SKM-1 (cell line): ENCODE data around the gene TMEM269.

ENCODE experiments used
- DNase-seq: peaks from one replicate; lab custom pipeline; 2025; ENCODE audit not compliant: unreplicated experiment; lab: John Stamatoyannopoulos, UW

TMEM269 gene, protein sequence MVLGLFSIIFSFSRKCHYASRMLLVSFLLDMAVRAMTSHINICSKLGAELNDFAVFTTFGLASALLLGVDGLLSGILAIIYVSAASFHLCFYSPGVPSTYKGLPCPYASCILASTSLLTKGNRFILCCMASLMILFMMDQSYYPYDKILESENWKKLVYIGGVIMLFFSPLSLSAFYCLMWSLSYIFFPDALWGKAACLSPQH

DNA sequence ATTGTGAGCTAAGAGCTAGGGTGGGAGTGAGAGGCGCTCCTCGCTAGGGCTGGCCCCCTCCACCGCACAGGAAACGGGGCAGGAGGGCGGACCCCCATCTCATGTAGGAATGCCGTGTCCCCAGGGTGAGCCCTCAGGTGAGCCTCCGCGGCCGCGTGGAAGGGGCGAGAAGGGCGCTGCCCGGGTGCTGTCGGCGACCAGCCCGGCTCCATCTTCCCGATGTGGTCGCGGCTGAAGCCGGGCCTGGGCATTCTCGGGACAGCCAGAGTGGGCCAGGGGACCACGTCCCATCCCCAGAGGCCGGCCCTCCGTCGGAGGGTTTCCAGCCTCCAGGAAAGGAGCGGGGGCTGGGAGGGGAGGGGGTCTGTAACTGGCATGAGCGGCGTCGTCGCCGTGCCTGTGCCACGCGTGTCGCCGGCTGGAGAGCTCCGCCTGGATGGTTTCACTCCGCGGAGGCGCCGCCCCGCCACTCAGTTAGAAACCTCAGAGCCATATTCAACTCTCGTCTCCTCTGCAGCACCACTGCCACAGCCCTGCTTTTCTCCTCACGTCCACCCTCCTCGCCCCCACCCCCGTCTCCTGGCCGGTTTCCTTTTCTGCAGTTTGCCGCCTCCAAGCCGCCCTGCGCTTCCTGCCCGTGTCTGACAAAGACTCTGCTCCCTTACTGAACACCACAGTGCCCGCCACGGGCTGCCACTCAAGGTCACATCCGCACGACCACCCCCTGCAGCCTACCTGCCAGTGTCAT, at the start of gene TMEM269:
Gene TMEM269 (plus strand): TSS at position 46 of the 748 bp plus-strand sequence. CDS start 4,903 bp downstream, outside the sequence.
- DNase-seq = no peak

DNA sequence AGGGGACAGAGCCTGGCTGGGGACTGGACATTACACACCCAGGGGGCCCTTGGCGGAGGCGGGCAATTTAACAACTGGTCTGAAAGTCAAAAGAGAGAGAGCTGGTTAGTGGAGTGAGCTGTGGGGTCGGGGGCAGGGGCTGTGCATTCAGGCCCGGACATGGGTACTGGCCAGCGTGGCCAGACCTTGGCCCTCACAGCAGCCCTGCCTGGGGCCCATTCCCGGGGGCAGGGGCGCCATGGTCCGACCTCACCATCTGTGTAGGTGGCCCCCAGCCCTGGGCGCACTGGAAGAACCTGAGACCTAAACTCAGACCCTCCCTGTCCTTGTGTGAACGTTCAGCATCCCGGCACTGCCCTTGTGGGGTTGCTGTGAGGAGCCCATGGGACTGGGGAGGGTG, 49.7 kb upstream of the TMEM269 start:
- no peak for DNase-seq

DNA sequence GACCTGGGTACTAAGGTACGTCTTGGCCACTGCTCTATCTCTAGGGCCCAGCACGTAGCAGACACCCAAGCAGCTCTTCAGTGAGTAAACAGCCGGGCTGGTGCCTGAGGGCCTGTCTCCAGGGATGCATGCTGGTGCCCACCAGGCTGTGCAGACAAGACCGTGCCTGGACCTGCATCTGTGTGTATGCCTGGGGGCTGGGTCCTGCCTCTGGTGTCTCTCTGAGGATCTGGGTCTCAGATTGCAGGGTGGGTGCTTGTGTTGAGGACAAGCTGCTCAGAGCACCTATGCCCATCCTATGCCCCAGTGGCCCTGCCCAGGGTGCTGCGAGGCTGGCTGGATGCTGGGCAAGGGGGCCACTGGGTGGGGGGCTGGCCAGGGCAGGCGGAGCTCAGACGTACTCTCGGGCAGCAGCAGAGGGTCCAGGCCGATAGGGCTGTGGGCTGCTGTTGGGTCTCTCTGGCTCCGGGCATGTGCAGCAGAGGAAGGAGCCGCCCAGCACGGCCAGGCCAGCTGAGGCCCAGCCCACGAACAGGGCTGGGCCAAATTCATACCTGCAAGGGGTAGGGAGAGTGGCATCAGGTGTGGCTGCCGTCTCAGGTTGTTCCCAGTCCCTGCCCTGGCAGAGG, 49.2 kb upstream of the TMEM269 start:
- DNase-seq = no peak

DNA sequence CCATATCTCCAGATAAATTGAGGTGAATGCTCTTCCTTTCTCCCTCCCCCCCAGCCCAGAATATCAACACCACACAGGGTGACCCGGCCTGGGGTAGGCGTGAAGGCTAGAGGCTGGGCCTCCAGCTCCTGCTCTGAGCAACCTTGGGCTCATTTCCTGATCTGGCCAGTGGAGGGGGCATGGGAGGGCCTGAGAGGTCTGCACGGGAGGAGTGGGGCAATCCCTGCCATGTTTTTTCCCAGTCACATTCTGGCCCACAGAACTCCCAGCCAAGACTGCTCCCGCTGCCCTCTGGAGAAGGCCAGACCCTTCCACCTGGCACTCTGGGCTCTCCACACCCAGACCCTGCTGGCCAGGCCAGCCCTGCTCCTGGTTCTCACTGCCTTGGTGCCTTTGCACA, 48.6 kb upstream of the TMEM269 start:
- no peak for DNase-seq

DNA sequence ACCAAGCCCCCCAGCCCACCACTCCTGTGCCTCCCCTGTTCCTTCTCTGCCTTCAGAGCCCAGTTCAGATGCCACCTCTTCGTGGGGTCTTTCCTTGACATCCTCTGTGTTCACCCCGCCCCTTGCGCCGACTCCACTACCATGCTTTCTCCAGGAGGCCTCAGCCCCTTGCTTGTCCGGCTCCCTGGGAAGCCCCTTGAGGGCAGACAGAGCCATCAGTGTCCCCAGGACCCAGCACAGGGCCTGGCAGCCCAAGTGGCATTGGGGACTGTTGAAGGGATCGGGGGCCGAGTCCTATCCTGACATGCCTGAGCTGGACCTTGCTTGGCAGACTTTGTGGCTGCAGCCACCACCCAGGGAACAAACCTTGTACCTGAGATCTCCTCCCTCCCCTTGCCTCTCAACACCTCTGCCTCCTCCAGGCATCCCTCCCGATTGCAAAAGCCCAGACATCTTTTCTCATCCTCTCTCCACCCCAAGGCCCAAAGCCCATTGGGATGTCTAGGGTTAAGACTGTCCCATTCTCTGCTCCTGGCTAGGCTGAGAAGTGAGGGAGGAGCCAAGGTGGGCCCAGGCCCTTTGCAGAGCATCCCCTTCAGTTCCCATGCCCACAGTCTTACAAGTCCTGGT, 48.1 kb upstream of the TMEM269 start:
- DNase-seq = no peak

DNA sequence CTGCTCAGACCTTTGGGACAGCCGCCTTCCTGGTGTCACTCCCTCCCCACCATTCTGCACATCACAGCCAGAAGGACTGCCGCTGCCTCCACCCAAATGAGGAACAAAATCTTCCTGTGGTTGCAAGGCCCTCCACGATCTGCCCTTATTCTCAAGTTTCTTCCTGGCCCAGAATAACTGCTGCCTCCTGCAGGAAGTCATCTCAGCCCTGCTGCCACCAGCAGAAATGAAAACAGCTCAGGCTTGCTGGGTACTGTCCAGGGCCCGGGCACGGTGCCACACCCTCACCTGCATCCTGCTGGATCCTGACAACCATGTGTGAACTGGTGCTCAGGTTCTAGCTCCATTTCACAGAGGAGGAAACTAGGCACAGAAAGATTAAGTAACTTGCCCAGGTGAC, 47.5 kb upstream of the TMEM269 start:
- DNase-seq = peak; percentile 80

DNA sequence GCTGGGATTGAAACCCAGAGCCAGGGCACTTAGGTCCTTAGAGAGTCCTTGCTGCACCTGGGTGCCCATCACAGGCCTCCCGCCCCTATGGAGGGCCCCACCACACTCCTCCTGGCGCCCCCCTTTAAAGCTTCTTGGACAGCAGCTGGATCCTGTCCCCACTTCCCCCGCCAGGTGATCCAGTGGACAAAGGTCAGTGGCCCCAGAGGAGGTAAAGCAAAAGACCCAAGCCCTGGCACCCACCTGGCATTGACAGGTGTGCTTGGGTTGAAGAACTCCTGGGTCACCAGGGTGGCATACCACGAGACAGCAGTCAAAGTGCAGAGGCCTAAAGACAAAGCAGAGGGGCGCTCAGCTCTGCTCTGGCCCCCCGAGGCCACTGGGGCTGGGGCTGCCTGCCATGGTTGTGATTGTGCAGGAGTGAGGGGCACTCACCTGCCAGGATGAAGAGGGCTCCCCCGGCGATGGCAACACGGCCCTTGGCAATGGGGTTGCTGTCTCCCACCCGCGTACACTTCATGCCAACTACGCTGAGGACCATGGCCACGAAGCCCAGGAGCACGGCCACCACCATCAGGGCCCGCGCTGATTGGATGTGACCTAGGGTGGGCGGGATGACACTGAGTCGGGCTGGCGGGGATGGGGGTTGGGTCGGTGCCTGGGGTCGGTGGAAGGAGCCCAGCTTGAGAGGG, 46.7 kb upstream of the TMEM269 start:
- DNase-seq = no peak

DNA sequence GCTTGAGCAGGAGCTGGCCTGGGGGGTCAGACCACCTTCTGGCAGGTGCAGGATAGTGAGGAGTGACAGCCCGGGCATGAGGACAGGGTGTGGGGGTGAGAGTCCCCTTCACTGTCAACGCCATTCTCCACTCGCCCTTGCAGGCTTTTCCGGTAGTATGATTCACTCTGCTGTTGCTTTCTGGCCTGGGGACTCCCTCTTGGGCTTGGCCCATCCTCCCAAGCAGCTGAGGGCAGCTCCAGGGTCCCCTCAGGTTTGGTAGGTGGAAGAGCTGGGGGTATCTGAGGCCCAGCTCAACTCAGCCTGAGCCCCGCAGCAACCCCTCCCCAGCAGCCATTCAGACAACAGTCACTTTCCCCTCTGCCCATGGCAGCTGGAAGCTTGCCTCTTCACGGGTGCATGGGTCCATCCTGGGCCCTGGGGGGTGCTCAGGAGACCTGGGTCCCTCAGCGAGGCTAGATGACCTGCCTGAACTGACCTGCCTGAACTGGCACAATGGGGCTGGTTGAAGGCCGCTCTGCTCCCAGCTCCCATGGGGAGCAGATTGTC, 46.0 kb upstream of the TMEM269 start:
- no peak for DNase-seq

DNA sequence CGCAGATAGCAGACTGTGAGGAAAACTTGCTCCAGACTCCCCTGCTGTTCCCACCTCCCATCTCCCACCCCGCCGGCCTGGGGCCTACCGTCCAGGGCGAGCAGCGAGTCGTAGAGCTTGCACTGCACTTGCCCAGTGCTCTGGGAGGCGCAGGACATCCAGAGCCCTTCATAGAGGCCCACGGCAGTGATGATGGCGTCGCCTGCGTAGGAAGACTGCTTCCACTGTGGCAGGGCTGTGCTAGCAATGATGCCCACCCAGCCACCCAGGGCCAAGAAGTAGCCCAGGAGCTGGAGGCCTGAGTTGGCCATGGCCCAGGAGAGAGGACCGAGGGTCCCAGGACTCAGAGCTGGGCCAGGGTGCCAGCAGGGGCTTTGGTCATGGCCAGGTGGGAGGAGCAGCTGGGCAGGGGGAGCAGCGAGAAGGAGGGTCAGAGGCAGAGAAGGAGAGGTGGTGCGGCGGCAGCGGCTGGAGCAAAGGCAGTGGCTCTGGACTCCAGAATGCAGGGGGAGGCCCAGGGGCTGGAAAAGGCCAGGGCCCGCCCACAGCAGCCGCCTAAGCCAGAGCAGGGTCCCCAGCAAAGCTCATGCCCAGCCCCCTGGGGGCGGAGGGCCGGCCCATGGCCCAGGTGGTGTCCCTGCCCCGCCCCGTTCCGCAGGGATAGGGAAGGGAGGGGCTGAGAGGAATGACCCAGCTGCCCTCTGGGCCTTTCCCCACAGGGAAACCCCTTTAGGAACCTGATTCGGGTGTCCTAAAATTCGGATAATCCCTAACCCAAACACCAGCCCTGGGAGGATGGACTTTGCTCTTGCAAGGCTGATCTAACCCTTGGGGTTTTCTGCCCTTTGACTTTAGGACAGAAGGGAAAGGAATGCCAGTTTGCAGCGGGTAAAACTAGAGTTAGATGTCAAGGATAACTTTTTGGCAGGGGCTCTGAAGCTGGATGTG, 44.8 kb upstream of the TMEM269 start, which contains the start of gene CLDN19:
Gene CLDN19 (minus strand): TSS at position 484 of the 948 bp plus-strand sequence. CDS start 173 bp downstream, at position 311.
- no peak for DNase-seq

DNA sequence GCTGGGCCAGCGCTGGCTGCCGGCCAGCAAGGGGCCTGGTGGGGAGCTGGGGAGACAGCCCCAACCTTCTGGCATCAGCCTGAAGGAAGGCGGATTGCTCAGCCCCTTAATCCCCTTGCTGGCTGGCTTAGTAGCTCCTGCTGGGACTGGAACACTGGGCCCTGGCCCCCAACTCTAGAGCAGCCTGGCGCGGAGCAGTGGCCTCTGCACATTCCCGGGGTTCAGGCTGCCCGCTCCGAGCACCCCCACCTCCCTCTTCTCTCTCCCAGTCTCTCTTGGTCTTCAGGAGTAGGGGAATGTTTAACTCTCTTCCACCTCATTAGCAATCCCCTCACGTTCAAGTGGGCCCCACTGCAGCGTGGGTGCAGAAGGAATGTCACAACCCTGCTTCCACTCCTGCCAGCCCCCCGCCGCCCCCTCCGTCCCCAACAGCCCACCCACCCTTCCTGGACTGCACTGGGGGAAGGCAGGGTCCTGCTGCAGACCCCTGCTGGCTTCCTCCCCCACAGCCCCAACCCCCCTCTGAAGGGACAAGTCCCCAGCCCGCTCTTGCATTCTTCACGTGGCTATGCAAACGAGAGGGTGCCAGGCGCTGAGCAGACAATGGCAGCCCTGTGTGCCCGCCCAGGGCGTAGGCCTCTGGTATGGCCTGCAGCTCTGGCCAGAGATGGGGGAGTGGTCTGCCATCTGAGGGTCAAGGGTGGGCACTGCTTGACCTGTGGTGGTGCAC, 43.8 kb upstream of the TMEM269 start:
- DNase-seq = no peak

DNA sequence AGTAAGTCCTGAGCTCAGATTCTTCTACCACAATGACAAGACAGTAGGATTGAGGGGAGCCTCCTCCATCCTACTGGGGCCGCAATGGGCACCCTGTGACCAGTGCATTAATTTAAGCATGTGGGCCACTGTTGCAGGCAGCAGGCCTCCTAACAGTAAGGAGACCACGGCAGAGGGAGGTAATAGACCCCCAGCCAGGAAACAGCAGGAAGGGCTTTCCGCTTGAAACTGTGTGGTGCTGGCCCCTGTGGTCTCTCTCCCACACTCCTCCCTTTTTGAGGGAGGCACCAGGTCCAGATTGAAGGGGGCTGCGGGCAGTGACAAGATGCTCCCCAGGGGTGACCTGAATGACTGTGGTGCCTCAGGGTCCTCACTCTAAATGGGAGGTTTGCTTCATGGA, 43.1 kb upstream of the TMEM269 start:
- no peak for DNase-seq

DNA sequence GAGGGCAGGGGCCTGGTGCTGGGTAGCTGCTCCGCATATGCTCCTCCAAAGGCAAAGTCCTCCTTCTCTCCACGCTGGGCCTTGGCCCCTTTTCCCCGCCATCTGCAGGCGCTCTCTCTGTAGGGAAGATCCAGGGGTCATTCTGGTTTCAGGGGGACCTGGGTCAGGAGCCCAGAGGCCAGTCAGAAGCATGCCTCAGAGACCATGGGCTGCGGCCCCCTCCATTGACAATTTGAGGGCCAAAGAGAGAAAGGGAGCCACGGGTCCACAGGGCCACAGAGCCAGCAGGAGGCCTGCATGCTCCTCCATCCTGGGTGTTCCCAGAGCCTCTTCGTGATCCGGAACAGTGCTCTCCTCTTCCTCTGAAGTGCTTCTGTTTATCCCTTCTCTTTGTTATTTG, 42.6 kb upstream of the TMEM269 start:
- no peak for DNase-seq

DNA sequence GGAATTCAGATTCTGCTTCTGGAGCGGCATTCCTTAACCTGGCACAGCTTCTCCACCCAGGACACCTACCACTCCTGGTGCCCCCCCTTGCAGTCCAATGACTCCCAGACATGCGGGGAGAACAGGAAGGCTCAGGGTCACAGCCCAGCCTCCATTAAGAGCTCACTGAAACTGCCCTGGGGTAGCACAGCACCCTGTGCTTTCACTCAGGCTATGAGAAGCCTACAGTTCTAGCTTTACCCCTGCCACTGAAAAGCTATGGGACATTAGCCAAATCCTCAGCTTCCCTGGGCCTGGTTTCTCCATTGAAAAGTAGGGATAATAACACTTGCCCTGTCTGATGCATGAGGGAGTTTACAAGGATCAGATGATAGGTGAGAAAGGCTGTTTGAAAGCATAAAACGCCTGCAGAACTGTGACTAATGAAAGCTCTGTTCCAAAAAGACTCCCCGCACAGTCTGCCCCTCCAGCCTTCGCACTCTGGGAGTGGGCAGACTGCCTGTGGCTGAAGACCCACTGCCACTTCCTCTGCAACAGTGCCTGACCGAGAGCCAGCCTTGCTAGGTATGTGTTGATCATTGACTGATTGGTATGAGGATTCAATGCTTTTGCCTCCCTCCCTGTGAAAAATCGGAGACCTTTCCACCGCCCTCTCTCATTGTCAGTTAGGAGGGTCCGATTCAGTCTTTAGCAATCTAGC, 42.0 kb upstream of the TMEM269 start:
- no peak for DNase-seq

DNA sequence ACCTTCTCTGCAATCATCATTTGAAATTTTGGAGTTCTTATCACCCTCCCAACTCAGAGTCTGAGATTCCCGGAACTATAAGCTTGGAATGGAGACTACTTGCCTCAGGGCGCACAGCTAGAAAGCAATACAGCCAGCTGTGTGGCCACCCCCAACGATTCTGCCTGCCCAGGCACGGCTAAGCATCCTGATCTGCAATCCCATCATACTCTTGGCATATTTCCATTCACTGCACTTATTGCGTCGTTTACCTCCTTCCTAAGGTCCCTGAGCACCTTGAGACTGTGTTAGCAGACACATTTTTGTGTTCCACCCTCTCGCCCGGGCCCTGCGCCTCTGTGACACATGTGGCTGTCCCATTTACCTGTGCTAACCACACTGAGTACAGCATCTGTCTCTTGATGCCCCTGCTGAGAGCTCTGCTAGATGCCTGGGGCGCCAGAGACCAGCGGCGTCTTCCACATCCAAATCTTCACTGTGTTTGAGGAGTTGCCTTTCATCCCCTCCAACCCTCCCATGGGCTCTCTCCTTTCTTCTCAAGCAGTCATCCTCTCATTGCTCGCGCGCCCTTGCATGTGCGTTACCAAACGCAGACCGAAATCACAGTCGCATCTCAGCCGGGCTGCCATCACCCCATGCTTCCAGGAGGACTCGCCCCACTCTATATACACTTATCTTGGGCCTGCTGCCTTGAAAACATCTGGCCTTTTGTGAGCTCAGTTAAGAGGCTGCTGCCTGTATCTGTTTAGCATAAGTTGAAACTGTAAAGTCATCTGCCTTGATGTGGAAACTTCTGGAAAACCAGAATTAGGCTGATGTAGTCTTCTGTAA, 41.3 kb upstream of the TMEM269 start:
- DNase-seq = no peak

DNA sequence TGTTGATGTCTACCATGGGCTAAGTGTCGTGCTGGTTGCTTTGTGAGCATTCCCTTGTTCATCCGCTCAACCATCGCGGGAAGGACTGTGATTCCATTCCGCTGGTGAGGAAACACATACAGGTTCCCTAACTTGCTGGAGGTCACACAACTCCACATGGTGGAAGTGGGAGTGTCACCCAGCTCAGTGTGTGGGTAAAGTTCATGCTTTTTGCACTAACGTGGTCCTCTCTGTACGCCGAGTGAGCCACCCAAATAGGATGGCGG, 40.7 kb upstream of the TMEM269 start:
- DNase-seq = no peak

DNA sequence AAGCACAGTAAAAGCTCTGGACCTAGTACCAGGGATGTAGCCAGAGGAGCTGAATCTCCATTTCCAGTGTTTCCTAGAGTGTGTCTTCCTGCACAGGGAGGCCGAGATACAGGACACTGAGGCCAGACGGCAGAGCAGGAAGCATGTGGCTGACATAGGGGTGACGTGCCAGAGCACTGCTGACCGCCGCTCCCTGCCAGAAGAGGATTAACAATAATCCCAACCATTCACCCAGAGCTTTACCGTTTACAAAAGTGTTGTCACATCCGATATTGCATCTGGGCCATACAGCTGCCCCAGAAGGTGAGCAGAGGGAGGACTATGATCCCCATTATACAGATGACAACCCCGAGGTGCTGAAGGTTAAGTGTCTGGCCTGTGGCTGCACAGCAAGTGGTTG, 38.9 kb upstream of the TMEM269 start:
- no peak for DNase-seq

DNA sequence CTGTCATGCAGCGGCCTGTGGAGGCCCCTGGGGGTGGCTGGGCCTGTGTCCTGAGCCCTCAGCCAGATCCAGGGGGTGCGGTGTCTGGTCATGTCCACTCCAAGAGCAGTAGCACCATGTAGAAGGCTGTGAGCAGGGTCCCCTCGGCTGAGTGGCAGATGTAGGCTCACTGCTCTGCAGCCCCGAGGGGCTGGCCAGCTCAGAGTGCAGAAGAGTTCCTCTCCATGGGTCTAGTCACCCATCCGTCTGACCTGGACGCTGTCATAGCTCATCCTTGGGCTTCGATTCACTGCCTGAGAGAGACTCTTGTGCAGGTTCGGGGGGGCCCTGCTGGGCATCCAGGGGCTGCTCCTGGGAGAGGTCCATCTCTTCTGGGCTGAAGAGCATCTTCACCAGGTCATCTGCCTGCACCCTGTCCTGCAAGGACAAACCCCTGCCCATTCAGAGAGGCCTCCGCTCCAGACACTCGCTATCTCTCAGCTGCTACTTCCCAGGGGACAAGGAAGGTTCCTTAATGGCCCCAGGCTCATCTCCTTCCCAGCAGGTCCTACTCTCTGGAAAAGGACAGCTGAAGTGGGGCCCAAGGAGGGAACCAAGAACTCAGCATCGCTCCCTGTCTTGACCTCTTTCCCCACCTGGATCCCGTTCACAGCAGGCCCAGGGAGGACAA, 38.2 kb upstream of the TMEM269 start:
- no peak for DNase-seq
